Measurements from ENCODE around the gene PIK3CD. TPM values are rescaled to one million over a fixed set of nuclear protein-coding genes. Genes with fewer than 3 reads are reported as not detected.
"Not testable (repeated sequence)": the region's sequence is repeated elsewhere in the genome, so short reads cannot be mapped to it uniquely, and the experiment has no call there.

PIK3CD gene
- polyA plus RNA-seq, 6 donors from 2014 or later = 29.6 to 105 (median 58.0) TPM

- Mint-ChIP-seq H3K4me1 (peaks cover 19 to 34% (median 23%) of the 10 kb centered on the region in 3 donors), H3K27me3 (no peaks in the 10 kb centered on the region), H3K27ac (peak overlapping the region; percentile 59 to 98 (median 76)), H3K36me3 (peaks cover 8 to 11% of the 10 kb centered on the region in 2 donors), H3K4me3 (peak overlapping the region in 1 of 8 donors; percentile 7), H3K9me3 (no peaks in the 10 kb centered on the region)
- ATAC-seq (ENCODE audit: low read depth in 2 of 2) (no peak), DNase-seq (no peak)
Observed at GRCh38 chr1:9733160-9733789, 81.7 kb downstream of the PIK3CD start.

DNA sequence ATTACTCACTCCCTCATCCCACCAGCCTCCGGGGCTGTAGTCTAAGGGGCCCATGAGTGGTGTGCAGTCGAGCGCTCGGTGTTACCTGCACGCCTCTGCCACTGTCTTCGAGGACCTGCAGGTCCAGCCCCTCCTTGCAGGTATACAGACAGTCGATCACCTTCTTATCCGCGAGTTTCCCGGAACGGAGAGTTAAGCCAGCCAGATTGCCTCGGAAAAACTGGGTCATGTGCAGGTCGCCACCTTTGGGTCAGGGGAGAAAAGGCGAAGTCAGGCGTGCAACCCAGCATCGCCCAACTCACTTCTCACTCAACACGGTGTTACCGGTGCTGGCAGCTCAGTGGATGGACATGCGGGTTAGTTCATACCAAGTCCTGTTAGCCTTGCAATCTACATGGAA lies 84.3 kb downstream of the PIK3CD start:
- no peak overlapping the region for H3K4me3 Mint-ChIP-seq
- H3K36me3 Mint-ChIP-seq = peaks cover under 1 to 7% of the 10 kb centered on the region in 2 donors
- DNase-seq = no peak
- no peaks in the 10 kb centered on the region for H3K9me3 Mint-ChIP-seq
- no peaks in the 10 kb centered on the region for H3K27me3 Mint-ChIP-seq
- peaks cover 13 to 24% (median 17%) of the 10 kb centered on the region in 3 donors for H3K4me1 Mint-ChIP-seq
- H3K27ac Mint-ChIP-seq = peak overlapping the region in 3 of 6 donors; percentile 27 to 73 (median 62)
- no peak for ATAC-seq (ENCODE audit: low read depth in 2 of 2)

- Mint-ChIP-seq H3K4me3 (no peak overlapping the region), H3K4me1 (peaks cover 13 to 22% (median 17%) of the 10 kb centered on the region in 3 donors), H3K27ac (peak overlapping the region in 1 of 6 donors; percentile 47), H3K27me3 (no peaks in the 10 kb centered on the region), H3K9me3 (no peaks in the 10 kb centered on the region), H3K36me3 (peaks cover 0 to 6% of the 10 kb centered on the region in 2 donors)
- ATAC-seq (ENCODE audit: low read depth in 2 of 2) (no peak), DNase-seq (no peak)
Observed at GRCh38 chr1:9736241-9736640, 84.7 kb downstream of the PIK3CD start.

DNA sequence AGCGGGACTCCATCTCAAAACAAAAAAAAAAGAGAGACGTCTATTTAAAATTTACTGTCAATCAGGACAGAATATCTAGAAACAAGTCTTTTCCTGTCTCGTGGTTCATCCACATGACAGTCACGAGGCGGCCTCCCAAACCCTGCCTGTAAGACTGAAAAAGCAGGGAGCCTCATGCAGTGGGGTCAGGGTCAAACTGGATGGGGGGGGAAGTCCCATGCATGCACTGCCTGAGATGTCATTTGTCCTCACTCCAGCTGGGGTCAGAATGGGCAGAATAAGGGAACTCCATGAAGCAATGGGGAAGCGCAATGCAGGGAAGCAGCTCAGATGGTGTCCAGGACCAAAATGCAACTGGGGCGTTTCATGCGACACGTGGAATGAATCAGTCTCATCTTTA lies 85.5 kb downstream of the PIK3CD start:
- Mint-ChIP-seq H3K4me1 (peaks cover 13 to 17% (median 15%) of the 10 kb centered on the region in 3 donors), H3K27ac (no peak overlapping the region), H3K36me3 (peaks cover 0 to 8% of the 10 kb centered on the region in 2 donors), H3K9me3 (no peaks in the 10 kb centered on the region), H3K4me3 (no peak overlapping the region), H3K27me3 (no peaks in the 10 kb centered on the region)
- ATAC-seq (ENCODE audit: low read depth in 2 of 2) (no peak), DNase-seq (no peak)

DNA sequence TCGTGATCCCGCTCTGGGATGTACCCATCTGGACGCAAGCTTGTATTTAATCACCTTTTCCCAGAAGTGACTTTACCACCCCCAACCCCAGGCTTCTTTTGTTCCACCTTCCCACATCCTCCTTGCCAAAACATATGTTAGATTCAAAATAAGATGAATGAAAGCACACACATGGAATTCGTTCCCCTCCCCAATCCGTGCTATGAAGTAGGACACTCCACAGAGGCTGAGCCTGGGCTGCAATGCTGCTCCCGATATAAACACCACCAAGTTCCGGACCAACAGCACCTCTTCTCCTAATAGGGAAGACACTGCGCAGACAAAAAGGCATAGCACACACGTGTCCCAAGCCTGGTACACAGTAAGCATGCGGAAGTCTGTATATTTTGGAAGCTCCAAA lies 86.1 kb downstream of the PIK3CD start:
- Mint-ChIP-seq H3K27me3 (no peaks in the 10 kb centered on the region), H3K27ac (peak overlapping the region in 3 of 6 donors; percentile 36 to 87 (median 75)), H3K4me1 (peaks cover 13 to 17% (median 15%) of the 10 kb centered on the region in 3 donors), H3K4me3 (no peak overlapping the region), H3K36me3 (peaks cover 0 to 12% of the 10 kb centered on the region in 2 donors), H3K9me3 (no peaks in the 10 kb centered on the region)
- no peak for DNase-seq
- ATAC-seq (ENCODE audit: low read depth in 2 of 2) = no peak

- DNase-seq (no peak), ATAC-seq (ENCODE audit: low read depth in 2 of 2) (no peak)
- no peaks in the 10 kb centered on the region for H3K4me1 Mint-ChIP-seq
- H3K4me3 Mint-ChIP-seq = no peak overlapping the region
- H3K36me3 Mint-ChIP-seq = peaks cover 7 to 19% of the 10 kb centered on the region in 2 donors
- H3K27me3 Mint-ChIP-seq = no peaks in the 10 kb centered on the region
- H3K27ac Mint-ChIP-seq = peak overlapping the region in 1 of 6 donors; percentile 78
- H3K9me3 Mint-ChIP-seq = no peaks in the 10 kb centered on the region
Observed at GRCh38 chr1:9744106-9744799, 92.7 kb downstream of the PIK3CD start.

DNA sequence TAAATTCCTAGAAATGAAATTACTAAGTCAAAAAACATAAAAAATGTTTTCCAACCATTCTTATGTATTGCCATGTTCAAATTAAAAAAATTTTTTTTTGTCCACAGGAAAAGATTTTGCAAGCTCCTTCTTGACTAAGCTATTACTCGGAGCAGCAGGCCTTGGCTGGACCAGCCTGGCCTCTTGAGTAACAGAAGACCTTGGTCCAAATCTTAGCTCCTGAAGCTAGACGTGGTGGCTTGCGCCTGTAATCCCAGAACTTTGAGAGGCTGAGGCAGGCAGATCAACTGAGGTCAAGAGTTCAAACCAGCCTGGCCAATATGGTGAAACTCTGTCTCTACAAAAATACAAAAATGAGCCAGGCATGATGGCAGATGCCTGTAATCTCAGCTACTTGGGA lies 94.7 kb downstream of the PIK3CD start:
- no peaks in the 10 kb centered on the region for H3K4me1 Mint-ChIP-seq
- H3K27ac Mint-ChIP-seq = no peak overlapping the region
- H3K36me3 Mint-ChIP-seq = peaks cover 13 to 21% of the 10 kb centered on the region in 2 donors

DNA sequence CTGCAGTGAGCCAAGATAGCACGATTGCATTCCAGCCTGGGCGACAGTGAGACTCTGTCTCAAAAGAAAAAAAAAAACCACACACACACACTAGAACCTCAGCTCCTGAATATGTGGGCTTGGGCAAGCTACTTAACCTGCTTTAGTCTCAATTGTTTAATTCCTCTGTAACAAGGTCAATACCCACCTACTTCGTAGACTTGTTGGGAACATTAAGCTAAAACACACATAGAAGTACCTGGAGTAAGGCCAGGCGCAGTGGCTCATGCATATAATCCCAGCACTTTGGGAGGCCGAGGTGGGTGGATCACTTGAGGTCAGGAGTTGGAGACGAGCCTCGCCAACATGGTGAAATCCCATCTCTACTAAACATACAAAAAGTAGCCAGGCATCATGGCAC lies 95.1 kb downstream of the PIK3CD start:
- Mint-ChIP-seq H3K4me3 (no peak overlapping the region), H3K4me1 (no peaks in the 10 kb centered on the region), H3K9me3 (no peaks in the 10 kb centered on the region), H3K27me3 (no peaks in the 10 kb centered on the region), H3K27ac (no peak overlapping the region), H3K36me3 (peaks cover 17 to 21% of the 10 kb centered on the region in 2 donors)
- no peak for ATAC-seq (ENCODE audit: low read depth in 2 of 2)
- no peak for DNase-seq

More for the DNA sequence above, 94.7 kb downstream of the PIK3CD start:
- no peak for ATAC-seq (ENCODE audit: low read depth in 2 of 2)
- Mint-ChIP-seq H3K4me3 (no peak overlapping the region), H3K27me3 (no peaks in the 10 kb centered on the region), H3K9me3 (no peaks in the 10 kb centered on the region)
- no peak for DNase-seq

- H3K4me1 Mint-ChIP-seq; ATAC-seq (ENCODE audit: low read depth in 2 of 2); H3K27me3 Mint-ChIP-seq; DNase-seq; H3K9me3 Mint-ChIP-seq; H3K4me3 Mint-ChIP-seq: not testable (repeated sequence)
- H3K27ac Mint-ChIP-seq = peak overlapping the region in 1 of 6 donors; percentile 65
- H3K36me3 Mint-ChIP-seq = peaks cover 10 to 22% of the 10 kb centered on the region in 2 donors
Observed at GRCh38 chr1:9748391-9748790, 96.9 kb downstream of the PIK3CD start.

DNA sequence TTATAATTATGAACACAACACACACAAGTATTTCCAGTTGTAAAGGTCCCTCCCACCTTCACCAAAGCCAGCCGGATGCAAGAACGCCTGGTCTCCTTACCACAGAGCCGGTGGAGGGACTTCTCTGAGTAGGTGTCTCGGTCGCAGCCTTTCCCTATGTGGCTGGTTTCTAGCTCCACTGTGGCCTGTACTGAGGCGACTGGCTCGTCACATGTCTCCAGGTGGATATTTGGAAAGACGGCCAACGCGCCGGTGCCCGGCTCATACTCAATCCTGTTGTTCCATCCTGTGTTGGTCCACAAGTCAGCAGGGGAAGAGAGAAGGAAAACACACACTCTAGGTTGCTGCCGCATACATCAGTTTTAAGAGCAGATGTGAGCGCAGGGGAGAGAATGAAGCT lies 97.8 kb downstream of the PIK3CD start:
- Mint-ChIP-seq H3K4me3 (no peak overlapping the region), H3K4me1 (no peaks in the 10 kb centered on the region), H3K36me3 (peaks cover 10 to 16% of the 10 kb centered on the region in 2 donors), H3K9me3 (no peaks in the 10 kb centered on the region), H3K27ac (peak overlapping the region in 1 of 6 donors; percentile 27), H3K27me3 (no peaks in the 10 kb centered on the region)
- no peak for DNase-seq
- no peak for ATAC-seq (ENCODE audit: low read depth in 2 of 2)

- Mint-ChIP-seq H3K9me3 (no peaks in the 10 kb centered on the region), H3K27ac (peak overlapping the region in 1 of 6 donors; percentile 49), H3K27me3 (no peaks in the 10 kb centered on the region), H3K4me1 (peaks cover 0 to 9% (median 7%) of the 10 kb centered on the region in 3 donors), H3K4me3 (no peak overlapping the region), H3K36me3 (peaks cover 10 to 16% of the 10 kb centered on the region in 2 donors)
- no peak for ATAC-seq (ENCODE audit: low read depth in 2 of 2)
- no peak for DNase-seq
Observed at GRCh38 chr1:9751971-9752370, 100.4 kb downstream of the PIK3CD start.

DNA sequence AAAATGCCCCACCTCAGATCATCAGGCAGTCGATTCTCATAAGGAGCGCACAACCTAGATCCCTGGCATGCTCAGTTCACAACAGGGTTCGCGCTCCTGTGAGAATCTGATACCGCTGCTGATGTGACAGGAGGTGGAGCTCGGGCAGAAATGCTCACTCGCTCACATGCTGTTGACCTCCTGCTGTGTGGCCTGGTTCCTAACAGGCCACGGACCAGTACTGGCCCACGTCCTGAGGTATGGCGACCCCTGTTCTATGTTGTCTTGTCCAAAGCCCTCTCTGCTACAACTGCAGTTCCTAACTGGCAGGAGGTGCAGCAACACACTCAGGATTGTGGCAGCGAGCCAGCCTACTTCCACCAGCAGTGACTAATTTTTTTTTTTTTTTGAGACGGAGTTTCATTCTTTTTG lies 101.6 kb downstream of the PIK3CD start:
- peaks cover 10 to 16% of the 10 kb centered on the region in 2 donors for H3K36me3 Mint-ChIP-seq
- H3K9me3 Mint-ChIP-seq = no peaks in the 10 kb centered on the region
- peak overlapping the region in 1 of 6 donors; percentile 89 for H3K27ac Mint-ChIP-seq
- H3K4me1 Mint-ChIP-seq = peaks cover 0 to 11% (median 9%) of the 10 kb centered on the region in 3 donors
- no peaks in the 10 kb centered on the region for H3K27me3 Mint-ChIP-seq
- DNase-seq = no peak
- ATAC-seq (ENCODE audit: low read depth in 2 of 2) = no peak
- H3K4me3 Mint-ChIP-seq = no peak overlapping the region

GRCh38 chr1:9755441-9755995 lies 104.0 kb downstream of the PIK3CD start:
- no peak overlapping the region for H3K4me3 Mint-ChIP-seq

More at GRCh38 chr1:9755441-9755995, 104.0 kb downstream of the PIK3CD start:
- Mint-ChIP-seq H3K27ac (peak overlapping the region in 3 of 6 donors; percentile 21 to 71 (median 37)), H3K9me3 (no peaks in the 10 kb centered on the region), H3K27me3 (no peaks in the 10 kb centered on the region), H3K4me1 (peaks cover 4 to 13% (median 12%) of the 10 kb centered on the region in 3 donors), H3K36me3 (peaks cover 0 to 16% of the 10 kb centered on the region in 2 donors)
- ATAC-seq (ENCODE audit: low read depth in 2 of 2) = no peak
- DNase-seq = no peak

All from naive B cell (primary cell).